Fibroblast of pulmonary artery (primary cell): ENCODE results near the gene FRMD4A.

Source experiments
- DNase-seq: peaks from one replicate; pipeline ENCODE4 v3.0.0-alpha.2; 2010; ENCODE audit warnings: low read depth
- H3K4me3 ChIP-seq: replicated peaks from 2 replicates; pipeline ENCODE4 v1.5.1; 2011; ENCODE audit warnings: low read depth, mild to moderate bottlenecking, control low read depth, low read length, moderate library complexity
- TF ChIP-seq, protein P1 (sequence below): IDR thresholded peaks from 2 replicates; pipeline ENCODE4 v1.5.1; 2011; ENCODE audit warnings: mild to moderate bottlenecking, control low read depth, low read length, inconsistent platforms; ENCODE audit errors: missing control alignments

FRMD4A gene

GRCh38 chr10:14328881-14329672, 1.6 kb downstream of the FRMD4A start:
- TF ChIP-seq, protein P1, sequence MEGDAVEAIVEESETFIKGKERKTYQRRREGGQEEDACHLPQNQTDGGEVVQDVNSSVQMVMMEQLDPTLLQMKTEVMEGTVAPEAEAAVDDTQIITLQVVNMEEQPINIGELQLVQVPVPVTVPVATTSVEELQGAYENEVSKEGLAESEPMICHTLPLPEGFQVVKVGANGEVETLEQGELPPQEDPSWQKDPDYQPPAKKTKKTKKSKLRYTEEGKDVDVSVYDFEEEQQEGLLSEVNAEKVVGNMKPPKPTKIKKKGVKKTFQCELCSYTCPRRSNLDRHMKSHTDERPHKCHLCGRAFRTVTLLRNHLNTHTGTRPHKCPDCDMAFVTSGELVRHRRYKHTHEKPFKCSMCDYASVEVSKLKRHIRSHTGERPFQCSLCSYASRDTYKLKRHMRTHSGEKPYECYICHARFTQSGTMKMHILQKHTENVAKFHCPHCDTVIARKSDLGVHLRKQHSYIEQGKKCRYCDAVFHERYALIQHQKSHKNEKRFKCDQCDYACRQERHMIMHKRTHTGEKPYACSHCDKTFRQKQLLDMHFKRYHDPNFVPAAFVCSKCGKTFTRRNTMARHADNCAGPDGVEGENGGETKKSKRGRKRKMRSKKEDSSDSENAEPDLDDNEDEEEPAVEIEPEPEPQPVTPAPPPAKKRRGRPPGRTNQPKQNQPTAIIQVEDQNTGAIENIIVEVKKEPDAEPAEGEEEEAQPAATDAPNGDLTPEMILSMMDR, result no peak
- no peak overlapping the region for H3K4me3 ChIP-seq
- DNase-seq, result no peak

- TF ChIP-seq, protein P1, result no peak
- DNase-seq, result no peak
- H3K4me3 ChIP-seq, result no peak overlapping the region
Observed at GRCh38 chr10:14327527-14327926, 3.2 kb downstream of the FRMD4A start.

DNA sequence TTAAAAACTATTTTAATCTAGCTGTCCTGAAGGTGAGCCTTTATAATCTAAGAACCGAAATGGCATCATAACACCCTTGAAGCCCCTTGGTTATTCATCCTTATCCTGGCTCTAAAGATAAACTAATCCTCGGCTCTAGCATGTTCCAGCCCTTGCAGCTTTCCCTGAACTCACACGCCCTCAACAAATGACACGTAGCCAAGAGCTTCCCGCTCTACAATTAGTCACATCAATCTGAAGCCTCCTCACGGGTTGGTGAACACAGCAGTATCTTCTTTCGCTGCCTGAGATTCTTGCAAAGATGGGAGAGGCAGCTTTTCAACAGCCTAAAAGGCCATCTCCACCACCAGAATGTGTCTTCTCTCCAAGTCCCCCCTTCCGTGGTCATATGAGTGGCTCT, 4.1 kb downstream of the FRMD4A start:
- TF ChIP-seq, protein P1, result no peak
- H3K4me3 ChIP-seq, result no peak overlapping the region
- DNase-seq, result no peak

- TF ChIP-seq, protein P1, result peak; percentile 55
- DNase-seq, result peak; percentile 38
- no peak overlapping the region for H3K4me3 ChIP-seq
Observed at GRCh38 chr10:14325325-14325955, 5.3 kb downstream of the FRMD4A start.

- DNase-seq, result no peak
- H3K4me3 ChIP-seq, result no peak overlapping the region
- TF ChIP-seq, protein P1, result no peak
Observed at GRCh38 chr10:14322526-14323188, 8.1 kb downstream of the FRMD4A start.

GRCh38 chr10:14318007-14318406, 12.7 kb downstream of the FRMD4A start:
- no peak overlapping the region for H3K4me3 ChIP-seq
- DNase-seq, result no peak
- TF ChIP-seq, protein P1, result no peak
